ENCODE measurements around the gene TMEM256. TPM values are rescaled to one million over a fixed set of nuclear protein-coding genes. Genes with fewer than 3 reads are reported as not detected.

TMEM256 gene
- total RNA-seq, 3 donors from 2014 or later = 77.6 to 113 (median 92.3) TPM

DNA sequence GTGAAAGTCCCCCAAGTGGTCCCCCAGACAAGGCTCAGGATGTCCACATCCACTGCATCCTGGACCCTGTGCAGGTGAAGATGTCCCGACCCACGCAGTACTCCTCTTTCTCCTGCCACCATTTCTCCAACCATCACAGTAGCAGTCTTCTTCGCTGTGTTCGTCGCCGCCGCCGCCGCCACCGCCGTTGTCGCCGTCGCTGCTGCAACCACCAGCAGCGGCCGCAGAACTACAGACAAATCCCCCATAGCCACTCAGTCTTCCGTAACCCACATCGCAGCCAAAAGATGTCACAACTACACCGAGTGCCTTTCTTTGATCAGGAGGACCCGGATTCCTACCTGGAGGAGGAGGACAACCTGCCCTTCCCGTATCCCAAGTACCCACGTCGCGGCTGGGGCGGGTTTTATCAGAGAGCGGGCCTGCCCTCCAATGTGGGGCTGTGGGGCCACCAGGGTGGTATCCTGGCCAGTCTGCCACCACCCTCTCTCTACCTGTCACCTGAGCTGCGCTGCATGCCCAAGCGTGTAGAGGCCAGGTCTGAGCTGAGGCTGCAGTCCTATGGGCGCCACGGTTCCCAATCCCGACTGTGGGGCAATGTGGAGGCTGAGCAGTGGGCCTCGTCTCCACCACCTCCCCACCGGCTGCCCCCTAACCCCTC lies 22.4 kb upstream of the TMEM256 start:
- TF ChIP-seq POLR2AphosphoS5 (IDR thresholded peaks at IDR 0.05) (no peak), POLR2A (IDR thresholded peaks at IDR 0.05) (no peak)
- TF ChIP-seq, protein P1, sequence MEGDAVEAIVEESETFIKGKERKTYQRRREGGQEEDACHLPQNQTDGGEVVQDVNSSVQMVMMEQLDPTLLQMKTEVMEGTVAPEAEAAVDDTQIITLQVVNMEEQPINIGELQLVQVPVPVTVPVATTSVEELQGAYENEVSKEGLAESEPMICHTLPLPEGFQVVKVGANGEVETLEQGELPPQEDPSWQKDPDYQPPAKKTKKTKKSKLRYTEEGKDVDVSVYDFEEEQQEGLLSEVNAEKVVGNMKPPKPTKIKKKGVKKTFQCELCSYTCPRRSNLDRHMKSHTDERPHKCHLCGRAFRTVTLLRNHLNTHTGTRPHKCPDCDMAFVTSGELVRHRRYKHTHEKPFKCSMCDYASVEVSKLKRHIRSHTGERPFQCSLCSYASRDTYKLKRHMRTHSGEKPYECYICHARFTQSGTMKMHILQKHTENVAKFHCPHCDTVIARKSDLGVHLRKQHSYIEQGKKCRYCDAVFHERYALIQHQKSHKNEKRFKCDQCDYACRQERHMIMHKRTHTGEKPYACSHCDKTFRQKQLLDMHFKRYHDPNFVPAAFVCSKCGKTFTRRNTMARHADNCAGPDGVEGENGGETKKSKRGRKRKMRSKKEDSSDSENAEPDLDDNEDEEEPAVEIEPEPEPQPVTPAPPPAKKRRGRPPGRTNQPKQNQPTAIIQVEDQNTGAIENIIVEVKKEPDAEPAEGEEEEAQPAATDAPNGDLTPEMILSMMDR (IDR thresholded peaks at IDR 0.05) = no peak

DNA sequence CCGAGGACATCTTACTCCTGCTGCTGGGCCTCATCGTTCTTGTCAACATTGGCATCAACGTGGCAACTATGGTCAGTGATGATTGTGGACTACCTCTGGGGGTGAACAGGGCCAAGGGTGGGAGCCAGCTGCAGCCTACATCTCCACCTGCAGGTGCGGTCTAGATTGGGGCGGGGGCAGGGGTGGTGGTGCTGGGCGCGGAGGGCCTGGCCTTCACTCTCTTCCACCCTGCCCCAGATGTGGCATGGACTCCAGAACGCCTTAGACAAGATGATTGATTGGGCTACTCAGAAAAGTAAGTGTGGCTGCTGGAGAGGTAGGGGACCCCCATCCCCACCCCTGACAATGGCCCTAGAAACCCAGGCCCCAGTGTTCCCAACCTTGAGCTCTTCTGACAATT lies 21.9 kb upstream of the TMEM256 start:
- H3K36me3 ChIP-seq = no peaks in the 10 kb centered on the region
- no peaks in the 10 kb centered on the region for H3K27me3 ChIP-seq
- no peak for DNase-seq (ENCODE audit: low spot score in 2 of 2)
- intact Hi-C loops (cut with DNase I; ENCODE audit: low total_unique reads) = no loop called here
- H3K4me1 ChIP-seq = no peaks in the 10 kb centered on the region
- no peak overlapping the region for H3K4me3 ChIP-seq
- H3K9me3 ChIP-seq = no peaks in the 10 kb centered on the region
- H3K27ac ChIP-seq = no peak overlapping the region
- TF ChIP-seq, protein P1 (IDR thresholded peaks at IDR 0.05) = no peak
- TF ChIP-seq POLR2AphosphoS5 (IDR thresholded peaks at IDR 0.05) (no peak), POLR2A (IDR thresholded peaks at IDR 0.05) (no peak)

More for the DNA sequence above, 22.4 kb upstream of the TMEM256 start:
- Histone ChIP-seq H3K27me3 (no peaks in the 10 kb centered on the region), H3K9me3 (no peaks in the 10 kb centered on the region), H3K27ac (no peak overlapping the region), H3K36me3 (no peaks in the 10 kb centered on the region), H3K4me1 (no peaks in the 10 kb centered on the region), H3K4me3 (no peak overlapping the region)
- intact Hi-C loops (cut with DNase I; ENCODE audit: low total_unique reads) = no loop called here
- no peak for DNase-seq (ENCODE audit: low spot score in 2 of 2)

DNA sequence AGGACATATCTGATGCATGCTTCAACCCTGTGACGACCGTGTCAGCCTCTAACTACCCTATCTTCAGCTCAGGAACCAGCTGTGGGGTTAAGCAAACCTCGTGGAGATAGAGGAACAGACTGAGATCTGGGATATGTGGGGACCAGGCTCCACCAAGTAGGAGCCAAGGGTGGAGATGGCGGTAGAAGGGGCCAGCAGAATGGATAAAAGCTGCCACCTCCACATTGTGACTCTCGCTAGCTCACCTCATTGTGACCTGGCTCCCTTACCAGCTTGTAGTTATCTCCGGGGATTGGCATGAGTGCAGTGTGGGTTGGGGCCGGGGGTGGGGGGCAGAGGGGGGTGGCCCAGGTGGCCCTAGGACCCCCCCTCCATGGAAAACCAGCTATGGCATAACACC lies 21.4 kb upstream of the TMEM256 start, which contains the start of gene SPEM2:
SPEM2 (plus strand) TSS at position 301 of the 400 bp plus-strand sequence; CDS start at position 374, 73 bp downstream.
- intact Hi-C loops (cut with DNase I; ENCODE audit: low total_unique reads) = no loop called here
- no peaks in the 10 kb centered on the region for H3K9me3 ChIP-seq
- DNase-seq (ENCODE audit: low spot score in 2 of 2) = no peak
- H3K27me3 ChIP-seq = no peaks in the 10 kb centered on the region
- H3K27ac ChIP-seq = no peak within 1 kb of the TSS
- H3K36me3 ChIP-seq = no peaks in the 10 kb centered on the region
- no peak within 1 kb of the TSS for H3K4me3 ChIP-seq
- TF ChIP-seq POLR2A (IDR thresholded peaks at IDR 0.05) = no peak
- TF ChIP-seq POLR2AphosphoS5 (IDR thresholded peaks at IDR 0.05) = no peak
- TF ChIP-seq, protein P1 (IDR thresholded peaks at IDR 0.05) = no peak
- no peaks in the 10 kb centered on the region for H3K4me1 ChIP-seq

DNA sequence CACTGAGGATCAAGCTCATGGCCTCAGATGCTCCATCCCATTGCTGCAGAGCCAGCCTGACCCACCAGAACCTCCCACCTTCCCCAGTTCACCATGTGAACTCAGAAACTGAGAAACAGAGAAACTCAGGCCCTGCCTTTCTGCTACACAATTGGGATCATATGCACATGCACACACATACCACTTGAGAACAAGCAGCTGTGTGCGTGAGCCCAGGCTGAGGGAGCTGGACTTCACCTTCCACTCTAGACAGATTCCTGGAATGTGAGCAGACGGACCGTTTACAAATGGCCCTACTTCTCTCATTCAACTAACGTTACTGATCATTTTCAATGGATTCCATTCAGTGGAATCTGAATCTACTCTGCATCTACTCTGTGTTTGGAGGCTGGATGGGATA lies 19.8 kb upstream of the TMEM256 start:
- Histone ChIP-seq H3K4me3 (no peak overlapping the region), H3K27me3 (no peaks in the 10 kb centered on the region), H3K9me3 (no peaks in the 10 kb centered on the region), H3K27ac (no peak overlapping the region), H3K4me1 (no peaks in the 10 kb centered on the region), H3K36me3 (no peaks in the 10 kb centered on the region)
- intact Hi-C loops (cut with DNase I; ENCODE audit: low total_unique reads) = no loop called here
- TF ChIP-seq POLR2A (IDR thresholded peaks at IDR 0.05) (no peak), POLR2AphosphoS5 (IDR thresholded peaks at IDR 0.05) (no peak)
- TF ChIP-seq, protein P1 (IDR thresholded peaks at IDR 0.05) = no peak
- no peak for DNase-seq (ENCODE audit: low spot score in 2 of 2)

DNA sequence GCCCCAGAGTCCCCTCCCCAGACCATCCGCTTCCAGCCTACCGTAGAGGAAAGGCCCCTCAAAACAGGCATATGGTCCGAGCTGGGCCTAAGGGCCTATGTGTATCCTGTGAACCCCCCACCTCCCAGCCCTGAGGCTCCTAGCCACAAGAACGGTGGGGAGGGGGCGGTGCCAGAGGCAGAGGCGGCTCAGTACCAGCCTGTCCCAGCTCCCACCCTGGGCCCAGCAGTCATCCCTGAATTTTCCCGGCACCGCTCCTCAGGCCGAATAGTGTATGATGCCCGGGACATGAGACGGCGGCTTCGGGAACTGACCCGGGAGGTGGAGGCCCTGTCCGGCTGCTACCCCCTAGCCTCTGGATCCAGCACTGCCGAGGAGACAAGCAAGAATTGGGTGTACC lies 17.3 kb upstream of the TMEM256 start:
- H3K4me3 ChIP-seq = no peak overlapping the region
- no peaks in the 10 kb centered on the region for H3K9me3 ChIP-seq
- no peaks in the 10 kb centered on the region for H3K27me3 ChIP-seq
- no peak for DNase-seq (ENCODE audit: low spot score in 2 of 2)
- intact Hi-C loops (cut with DNase I; ENCODE audit: low total_unique reads) = no loop called here
- no peaks in the 10 kb centered on the region for H3K4me1 ChIP-seq
- no peak overlapping the region for H3K27ac ChIP-seq
- no peaks in the 10 kb centered on the region for H3K36me3 ChIP-seq
- TF ChIP-seq POLR2A (IDR thresholded peaks at IDR 0.05) (no peak), POLR2AphosphoS5 (IDR thresholded peaks at IDR 0.05) (no peak)
- TF ChIP-seq, protein P1 (IDR thresholded peaks at IDR 0.05) = no peak

Data from breast epithelium (tissue), 4 donors.